Measurements from ENCODE around the gene PLOD3.
A peak's percentile ranks its signal among the peaks of the same experiment; 100 is the strongest.
"Not testable (repeated sequence)": the region's sequence is repeated elsewhere in the genome, so short reads cannot be mapped to it uniquely, and the experiment has no call there.

Gene PLOD3

GRCh38 chr7:101210143-101210542 lies 7.2 kb downstream of the PLOD3 start:
- DNase-seq (ENCODE audit: low spot score) = peak; percentile 4

- DNase-seq (ENCODE audit: low spot score) = no peak
These were observed 8.6 kb downstream of the PLOD3 start for GRCh38 chr7:101208794-101209193.

GRCh38 chr7:101207459-101207858 lies 9.9 kb downstream of the PLOD3 start:
- DNase-seq (ENCODE audit: low spot score) = no peak

GRCh38 chr7:101206665-101207042 lies 10.7 kb downstream of the PLOD3 start:
- DNase-seq (ENCODE audit: low spot score) = no peak

GRCh38 chr7:101205901-101206664 lies 11.3 kb downstream of the PLOD3 start:
- no peak for DNase-seq (ENCODE audit: low spot score)

GRCh38 chr7:101203740-101204738 lies 13.3 kb downstream of the PLOD3 start:
- not testable (repeated sequence) for DNase-seq (ENCODE audit: low spot score)

GRCh38 chr7:101202603-101202918 lies 14.8 kb downstream of the PLOD3 start:
- DNase-seq (ENCODE audit: low spot score) = no peak

GRCh38 chr7:101201695-101202602 lies 15.4 kb downstream of the PLOD3 start:
- DNase-seq (ENCODE audit: low spot score) = peak; percentile 72

- DNase-seq (ENCODE audit: low spot score) = no peak
These were observed 16.4 kb downstream of the PLOD3 start, which contains the start of gene MOGAT3 for GRCh38 chr7:101200862-101201599. MOGAT3 (minus strand) TSS chr7:101201036; CDS start chr7:101200854, 182 bp downstream.

- DNase-seq (ENCODE audit: low spot score) = no peak
These were observed 16.9 kb downstream of the PLOD3 start for GRCh38 chr7:101200504-101200861.

- DNase-seq (ENCODE audit: low spot score) = not testable (repeated sequence)
These were observed 17.9 kb downstream of the PLOD3 start for GRCh38 chr7:101199522-101199921.

- DNase-seq (ENCODE audit: low spot score) = no peak
These were observed 18.9 kb downstream of the PLOD3 start for GRCh38 chr7:101198476-101198875.

GRCh38 chr7:101197991-101198390 lies 19.4 kb downstream of the PLOD3 start:
- DNase-seq (ENCODE audit: low spot score) = no peak

GRCh38 chr7:101195884-101196283 lies 21.5 kb downstream of the PLOD3 start:
- DNase-seq (ENCODE audit: low spot score) = peak; percentile 10

GRCh38 chr7:101189109-101189508 lies 28.3 kb downstream of the PLOD3 start:
- DNase-seq (ENCODE audit: low spot score) = no peak

GRCh38 chr7:101186844-101187428 lies 30.4 kb downstream of the PLOD3 start:
- no peak for DNase-seq (ENCODE audit: low spot score)

GRCh38 chr7:101186194-101186593 lies 31.2 kb downstream of the PLOD3 start:
- no peak for DNase-seq (ENCODE audit: low spot score)

- DNase-seq (ENCODE audit: low spot score) = no peak
These were observed 32.0 kb downstream of the PLOD3 start for GRCh38 chr7:101185258-101185839.

- DNase-seq (ENCODE audit: low spot score) = peak; percentile 51
These were observed 37.1 kb downstream of the PLOD3 start, which contains the start of gene NAT16 for GRCh38 chr7:101180130-101180755. NAT16 (minus strand) TSS chr7:101180293; CDS start chr7:101174807, 5,486 bp downstream.

GRCh38 chr7:101179713-101180112 lies 37.7 kb downstream of the PLOD3 start:
- no peak for DNase-seq (ENCODE audit: low spot score)

Measured in iPS-NIHi11 (cell line).